HCT116 (cell line): ENCODE data around the gene RADIL. TPM values are rescaled to one million over a fixed set of nuclear protein-coding genes. Genes with fewer than 3 reads are reported as not detected.

Source experiments
- ATAC-seq: fragments of 200-7000 bp; cut with Tn5 transposase; 2 replicates; pipeline ENCODE4 v1.9.1; 2020; ENCODE audit warnings: mild to moderate bottlenecking, moderate library complexity
- BruUV-seq: library from RNA; stranded (reverse); fragments of 400-500 nt; replicated peaks from 2 replicates; lab custom pipeline; 2021; lab: Mats Ljungman, UMichigan
- CTCF ChIA-PET: fragments of 300-600 bp; sonication (Branson Sonifier 250); formaldehyde crosslinking; loops from one replicate; lab custom pipeline; 2021; ENCODE audit warnings: antibody characterized with exemption; lab: Charles Lee
- POLR2A ChIA-PET: fragments of 300-600, 350-600 bp; sonication (Branson Sonifier 250); formaldehyde crosslinking; loops from one replicate; lab custom pipeline; 2021; ENCODE audit warnings: antibody characterized with exemption; lab: Charles Lee
- RAD21 ChIA-PET, 2 experiments: fragments of 300-600 bp; sonication (Branson Sonifier 250); formaldehyde crosslinking; loops; one replicate each; lab custom pipeline; 2023; ENCODE audit warnings: low total read pairs in 2 of 2; ENCODE audit not compliant: uncharacterized antibody in 2 of 2, unreplicated experiment in 2 of 2, low non-redundant PET in 1 of 2; lab: Charles Lee
- DNase-seq: peaks from one replicate; pipeline ENCODE4 v3.0.0-alpha.2; 2010; ENCODE audit warnings: low read depth, low spot score
- H2AFZ ChIP-seq: fragments of 200-600 bp; shearing (Covaris generic), sonication (generic); 2 replicates; pipeline ENCODE4 v1.6.1; 2017; ENCODE audit warnings: low read depth, mixed run types, mixed read lengths, antibody characterized with exemption, low read length; ENCODE audit not compliant: poor library complexity, severe bottlenecking
- H3K27ac ChIP-seq: 2 replicates; pipeline ENCODE4 v1.5.1; 2012; ENCODE audit warnings: low read depth, low read length
- H3K27me3 ChIP-seq: fragments of 200-600 bp; sonication (generic); 2 replicates; pipeline ENCODE4 v1.6.1; 2016; ENCODE audit warnings: mixed run types, low read length, mixed read lengths; ENCODE audit not compliant: insufficient read depth
- H3K36me3 ChIP-seq, 2 experiments: fragments of 200-500 bp in 1 of 2; fragments of 200-600 bp in 1 of 2; sonication (Bioruptor generic) in 1 of 2; sonication (generic) in 1 of 2; 2 replicates each; pipeline versions ENCODE4 v1.5.1 to v1.6.1; 2014 to 2016; ENCODE audit warnings: low read length in 2 of 2, inconsistent platforms in 1 of 2, mixed read lengths in 1 of 2, mixed run types in 1 of 2; ENCODE audit not compliant: insufficient read depth in 2 of 2, control insufficient read depth in 1 of 2
- H3K4me1 ChIP-seq, 2 experiments: fragments of 200-600 bp in 1 of 2; sonication (generic) in 1 of 2; 2 replicates each; pipeline versions ENCODE4 v1.5.1 to v1.6.1; 2012 to 2017; ENCODE audit warnings: low read length in 2 of 2, inconsistent platforms in 1 of 2, mild to moderate bottlenecking in 1 of 2, mixed read lengths in 1 of 2, mixed run types in 1 of 2, moderate library complexity in 1 of 2; ENCODE audit not compliant: insufficient read depth in 2 of 2, control insufficient read depth in 1 of 2
- H3K4me2 ChIP-seq: fragments of 200-600 bp; sonication (generic); 2 replicates; pipeline ENCODE4 v1.6.1; 2017; ENCODE audit warnings: mixed run types, low read length, mixed read lengths
- H3K4me3 ChIP-seq, 2 experiments: fragments of 200-600 bp in 1 of 2; sonication (generic) in 1 of 2; replicated peaks in 1 of 2; 2 replicates each; pipeline ENCODE4 v1.5.1; 2011 to 2016; ENCODE audit warnings: low read length in 2 of 2, control low read depth in 1 of 2, low read depth in 1 of 2, mild to moderate bottlenecking in 1 of 2, mixed read lengths in 1 of 2, mixed run types in 1 of 2
- H3K79me2 ChIP-seq: fragments of 200-600 bp; sonication (generic); 2 replicates; pipeline ENCODE4 v1.6.1; 2017; ENCODE audit warnings: mild to moderate bottlenecking, mixed run types, low read length, moderate library complexity, mixed read lengths; ENCODE audit not compliant: insufficient read depth
- H3K9ac ChIP-seq: fragments of 200-600 bp; sonication (generic); 2 replicates; pipeline ENCODE4 v1.6.1; 2016; ENCODE audit warnings: low read length, mixed read lengths
- H3K9me2 ChIP-seq: fragments of 200-600 bp; sonication (generic), shearing (Covaris generic); 2 replicates; pipeline ENCODE4 v1.6.1; 2017; ENCODE audit warnings: mixed run types, mild to moderate bottlenecking, moderate library complexity; ENCODE audit not compliant: insufficient read depth
- H3K9me3 ChIP-seq, 2 experiments: fragments of 200-500 bp in 1 of 2; fragments of 200-600 bp in 1 of 2; sonication (Bioruptor generic) in 1 of 2; sonication (generic) in 1 of 2; 2 replicates each; pipeline ENCODE4 v1.6.1; 2014 to 2017; ENCODE audit warnings: low read length in 2 of 2, mixed read lengths in 2 of 2, inconsistent platforms in 1 of 2, low read depth in 1 of 2, mild to moderate bottlenecking in 1 of 2, mixed run types in 1 of 2, moderate library complexity in 1 of 2; ENCODE audit not compliant: control insufficient read depth in 1 of 2, insufficient read depth in 1 of 2
- H4K20me1 ChIP-seq: fragments of 200-600 bp; sonication (generic), shearing (Covaris generic); 2 replicates; pipeline ENCODE4 v1.6.1; 2017; ENCODE audit warnings: mixed run types, mild to moderate bottlenecking, moderate library complexity; ENCODE audit not compliant: insufficient read depth
- ATF3 ChIP-seq: IDR thresholded peaks from 2 replicates; pipeline ENCODE4 v1.6.1; 2012
- FOSL1 ChIP-seq: IDR thresholded peaks from 2 replicates; pipeline ENCODE4 v1.6.1; 2012; ENCODE audit warnings: low read depth
- RAD21 ChIP-seq: IDR thresholded peaks from 2 replicates; pipeline ENCODE4 v1.6.1; 2012; ENCODE audit warnings: low read depth, mild to moderate bottlenecking
- REST ChIP-seq: IDR thresholded peaks from 2 replicates; pipeline ENCODE4 v1.6.1; 2012; ENCODE audit warnings: low read depth
- SIN3A ChIP-seq: IDR thresholded peaks from 2 replicates; pipeline ENCODE4 v1.6.1; 2012; ENCODE audit warnings: low read depth
- SP1 ChIP-seq: IDR thresholded peaks from 2 replicates; pipeline ENCODE4 v1.6.1; 2012; ENCODE audit warnings: low read depth
- SRF ChIP-seq: IDR thresholded peaks from 2 replicates; pipeline ENCODE4 v1.6.1; 2012; ENCODE audit warnings: low read depth
- ZBTB33 ChIP-seq: IDR thresholded peaks from 2 replicates; pipeline ENCODE4 v1.6.1; 2011; ENCODE audit warnings: mild to moderate bottlenecking, low read length, moderate library complexity; ENCODE audit not compliant: insufficient replicate concordance; ENCODE audit errors: extremely low read depth
- intact Hi-C: fragments of 100-400 bp; cut with micrococcal nuclease; formaldehyde crosslinking; loops from 2 replicates; pipeline ENCODE4 v1.10.0; 2022
- total RNA-seq: library from RNA; stranded (reverse); gene quantifications from one replicate; pipeline ENCODE4 v1.2.1, GENCODE V29; 2021; ENCODE audit not compliant: unreplicated experiment

Gene RADIL
- total RNA-seq, 1 experiment from 2014 or later, result 5.3 TPM

- ChIA-PET CTCF (no interaction called here), POLR2A (no interaction called here), RAD21 (no interaction called here)
- DNase-seq (no peak), ATAC-seq (no peak)
- no TSS peak for BruUV-seq
- Histone ChIP-seq H3K27me3 (no peaks in the 10 kb centered on the region), H3K9me2 (no peaks in the 10 kb centered on the region), H3K36me3 (peaks cover 0 to 2% of the 10 kb centered on the region in 2 experiments; a peak in 1 of 4 replicates), H2AFZ (no peak overlapping the region), H3K27ac (no peak overlapping the region), H3K4me1 (no peaks in the 10 kb centered on the region), H4K20me1 (no peaks in the 10 kb centered on the region), H3K4me2 (no peak overlapping the region), H3K4me3 (no peak overlapping the region), H3K9ac (no peak overlapping the region), H3K9me3 (no peaks in the 10 kb centered on the region), H3K79me2 (peaks cover 9% of the 10 kb centered on the region)
- intact Hi-C loops, result no loop called here
- no peak for TF ChIP-seq RAD21
- no peak for TF ChIP-seq SIN3A
- TF ChIP-seq ATF3, result no peak
- TF ChIP-seq SRF, result no peak
- TF ChIP-seq REST, result no peak
- TF ChIP-seq FOSL1, result no peak
- no peak for TF ChIP-seq SP1
- TF ChIP-seq ZBTB33, result no peak
Observed at GRCh38 chr7:4782333-4783291, 100.9 kb downstream of the RADIL start.
